Stimulated activated CD4-positive, alpha-beta T cell treated with anti-CD3 and anti-CD28 coated beads, TNF-alpha, amount 100 ng/mL, for 1 hour (primary cell): ENCODE results near the gene INHA.

Experiments
- DNase-seq, 3 donors: peaks; one replicate each; pipeline ENCODE4 v3.0.0-alpha.2; 2020; ENCODE audit warnings: low read depth in 3 of 3, low spot score in 1 of 3

INHA gene

GRCh38 chr2:219608399-219608964, 36.4 kb downstream of the INHA start:
- DNase-seq: no peak

DNA sequence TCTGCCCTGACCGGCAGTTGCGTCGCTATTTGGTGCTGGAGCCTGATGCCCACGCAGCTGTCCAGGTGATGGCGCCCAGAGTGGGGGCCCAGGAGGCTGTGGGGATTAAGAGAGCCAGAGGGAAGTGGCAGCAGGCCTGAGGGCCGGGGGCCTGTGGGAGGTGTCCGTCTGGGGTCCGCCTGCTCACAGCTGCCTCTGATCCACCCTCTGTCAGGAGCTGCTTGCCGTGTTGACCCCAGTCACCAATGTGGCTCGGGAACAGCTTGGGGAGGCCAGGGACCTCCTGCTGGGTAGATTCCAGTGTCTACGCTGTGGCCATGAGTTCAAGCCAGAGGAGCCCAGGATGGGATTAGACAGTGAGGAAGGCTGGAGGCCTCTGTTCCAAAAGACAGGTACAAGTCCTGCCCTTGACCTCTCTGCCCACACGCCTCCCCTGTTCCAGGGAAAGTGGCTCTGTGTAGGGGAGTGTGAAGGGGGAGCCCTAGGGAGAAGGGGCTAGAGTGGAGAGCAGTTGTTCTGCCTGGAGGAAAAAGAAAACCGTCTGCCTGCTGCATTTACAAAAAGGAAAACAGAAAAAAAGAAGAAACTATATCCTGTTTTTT, 37.1 kb downstream of the INHA start:
- no peak for DNase-seq

DNA sequence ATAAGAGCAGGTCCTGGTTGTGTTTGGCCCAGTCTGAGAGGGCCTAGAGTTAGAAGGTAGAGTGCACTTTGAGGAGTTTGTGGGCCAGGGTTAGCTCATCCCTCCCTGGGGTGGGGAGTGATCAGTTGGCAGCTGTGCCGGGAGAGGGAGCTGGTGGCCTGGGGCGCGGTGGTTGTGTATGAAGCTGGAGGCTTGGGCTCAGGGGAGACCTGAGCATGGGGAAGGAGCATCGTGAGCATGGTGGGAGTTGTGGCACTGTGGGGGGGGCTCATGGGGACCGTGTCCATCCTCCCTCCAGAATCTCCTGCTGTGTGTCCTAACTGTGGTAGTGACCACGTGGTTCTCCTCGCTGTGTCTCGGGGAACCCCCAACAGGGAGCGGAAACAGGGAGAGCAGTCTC, 39.2 kb downstream of the INHA start:
- no peak for DNase-seq

GRCh38 chr2:219611866-219612576, 39.9 kb downstream of the INHA start:
- no peak for DNase-seq

- no peak for DNase-seq
Observed at GRCh38 chr2:219612577-219613286, 40.6 kb downstream of the INHA start.

DNA sequence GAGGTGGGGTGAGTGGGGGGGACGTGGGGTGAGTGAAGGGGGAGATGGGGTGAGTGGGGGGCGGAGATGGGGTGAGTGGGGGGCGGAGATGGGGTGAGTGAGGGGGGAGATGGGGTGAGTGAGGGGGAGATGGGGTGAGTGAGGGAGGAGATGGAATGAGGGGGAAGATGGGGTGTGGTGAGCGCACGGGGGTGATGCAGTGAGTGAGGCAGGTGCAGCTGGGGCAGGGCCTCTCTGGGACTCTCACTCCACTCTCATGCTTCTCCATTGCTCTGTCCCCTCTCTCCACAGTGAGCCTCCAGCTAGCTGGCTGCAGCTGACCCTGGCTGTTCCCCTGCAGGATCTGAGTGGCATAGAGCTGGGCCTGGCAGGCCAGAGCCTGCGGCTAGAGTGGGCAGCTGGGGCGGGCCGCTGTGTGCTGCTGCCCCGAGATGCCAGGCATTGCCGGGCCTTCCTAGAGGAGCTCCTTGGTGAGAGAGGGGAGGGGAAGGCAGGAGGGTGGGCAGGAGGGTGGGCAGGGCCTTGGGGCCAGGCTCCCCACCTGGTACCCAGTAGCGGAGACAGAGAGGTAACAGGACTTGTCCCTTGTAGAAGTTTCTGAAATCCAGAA, 41.5 kb downstream of the INHA start:
- no peak for DNase-seq

DNA sequence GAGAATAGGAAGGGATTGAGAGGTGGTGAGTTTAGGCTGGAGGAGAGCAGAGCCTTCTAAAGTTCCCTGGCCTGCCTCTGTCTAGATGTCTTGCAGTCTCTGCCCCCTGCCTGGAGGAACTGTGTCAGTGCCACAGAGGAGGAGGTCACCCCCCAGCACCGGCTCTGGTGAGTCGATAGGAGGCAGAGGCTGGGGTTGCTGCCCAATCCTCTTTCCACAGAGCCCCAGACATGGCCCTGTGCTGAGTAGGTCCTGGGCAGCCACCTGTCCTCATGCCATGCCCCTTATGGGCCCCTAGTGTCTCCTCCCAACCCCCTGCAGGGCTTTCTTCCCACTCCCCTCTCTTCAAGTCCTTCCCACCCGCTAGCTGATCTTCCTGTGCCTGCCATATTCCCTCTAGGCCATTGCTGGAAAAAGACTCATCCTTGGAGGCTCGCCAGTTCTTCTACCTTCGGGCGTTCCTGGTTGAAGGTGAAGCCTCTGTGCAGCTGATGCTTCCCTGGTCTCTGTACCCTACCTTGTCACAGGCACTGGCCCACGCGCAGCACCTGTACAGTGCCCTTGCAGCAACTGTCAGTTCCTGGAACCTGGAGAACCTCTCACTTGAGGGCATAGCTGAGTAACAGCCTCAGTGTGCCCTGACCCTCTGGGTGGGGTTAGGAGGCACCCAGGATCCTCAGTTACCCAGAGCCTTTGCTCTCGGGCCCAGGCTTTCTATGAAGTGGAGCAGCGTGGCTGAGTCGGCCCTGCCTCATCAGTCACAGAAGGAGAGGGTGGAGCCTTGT, 42.2 kb downstream of the INHA start:
- DNase-seq: no peak

GRCh38 chr2:219615036-219615435, 42.9 kb downstream of the INHA start:
- DNase-seq: no peak

GRCh38 chr2:219615894-219616293, 43.8 kb downstream of the INHA start:
- no peak for DNase-seq

GRCh38 chr2:219616550-219616949, 44.4 kb downstream of the INHA start:
- DNase-seq: no peak

GRCh38 chr2:219618733-219619122, 46.6 kb downstream of the INHA start:
- no peak for DNase-seq

DNA sequence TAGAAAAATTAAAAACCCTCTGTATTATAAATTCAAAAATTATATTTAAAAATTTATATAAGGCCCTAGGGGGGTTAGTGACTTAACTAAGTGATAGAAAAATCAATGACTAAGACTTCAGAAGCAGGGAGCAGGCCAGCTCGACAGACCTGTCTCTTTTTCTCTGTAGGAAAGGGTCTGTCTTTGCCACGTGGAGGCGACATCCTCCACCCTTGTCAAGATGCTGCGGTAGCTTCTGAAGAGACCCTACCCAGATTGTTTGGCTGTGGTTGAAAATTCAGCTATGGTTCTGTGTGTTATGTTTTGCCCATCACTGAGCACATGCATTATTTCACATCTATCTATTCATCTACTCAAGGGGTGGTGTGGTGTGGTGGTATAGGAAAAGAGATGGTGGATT, 47.1 kb downstream of the INHA start:
- DNase-seq: no peak

- no peak for DNase-seq
Observed at GRCh38 chr2:219620546-219620945, 48.4 kb downstream of the INHA start.

DNA sequence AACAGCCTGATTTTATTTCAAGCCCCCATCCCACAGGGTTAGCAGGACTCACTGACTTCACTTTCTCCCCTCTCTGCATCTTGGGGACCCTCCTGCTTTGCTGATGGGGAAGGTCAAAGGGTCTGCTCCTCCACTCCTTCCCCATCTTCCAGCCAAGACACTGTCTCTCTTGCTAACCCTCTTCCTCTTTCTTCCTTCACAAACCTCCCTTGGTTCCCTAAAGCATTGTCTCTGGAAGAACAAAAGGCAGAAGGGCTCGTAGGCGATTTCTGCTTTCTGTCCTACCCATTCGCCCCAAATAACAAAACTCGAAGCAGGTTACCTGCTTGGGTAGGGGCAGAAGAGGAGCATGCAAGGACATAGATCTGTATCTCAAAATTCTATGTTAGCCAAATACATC, 49.8 kb downstream of the INHA start:
- DNase-seq: no peak

GRCh38 chr2:219622472-219622871, 50.4 kb downstream of the INHA start:
- DNase-seq: no peak

DNA sequence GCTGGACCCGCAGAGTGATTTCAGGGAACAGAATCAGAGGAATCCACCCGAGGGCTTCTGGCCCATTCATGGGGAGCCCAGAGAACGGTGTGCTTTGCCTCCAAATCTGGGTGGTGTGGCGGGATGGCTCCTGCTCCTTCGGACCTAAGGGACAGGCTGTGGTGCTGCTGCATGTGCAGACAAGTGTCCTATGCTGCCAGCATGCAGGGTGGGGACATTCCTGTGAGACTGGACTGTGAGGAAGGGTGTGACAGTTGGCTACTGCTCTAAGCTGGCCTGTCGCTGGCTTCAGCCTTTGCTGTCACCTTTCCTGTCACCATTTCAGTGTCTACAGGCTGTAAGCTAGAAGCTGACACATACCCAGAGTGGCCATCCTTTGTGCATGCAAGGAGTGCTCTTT, 52.5 kb downstream of the INHA start:
- no peak for DNase-seq

GRCh38 chr2:219625179-219625578, 53.1 kb downstream of the INHA start:
- DNase-seq: no peak
